GM21515 (cell line): Measurements from ENCODE around the gene PRRT1.
"Not testable (repeated sequence)": the region's sequence is repeated elsewhere in the genome, so short reads cannot be mapped to it uniquely, and the experiment has no call there.

Experiments used
- ATAC-seq: cut with Tn5 transposase; IDR thresholded peaks from one replicate; pipeline ENCODE4 v1.9.1; 2021; ENCODE audit not compliant: unreplicated experiment

Gene PRRT1

DNA sequence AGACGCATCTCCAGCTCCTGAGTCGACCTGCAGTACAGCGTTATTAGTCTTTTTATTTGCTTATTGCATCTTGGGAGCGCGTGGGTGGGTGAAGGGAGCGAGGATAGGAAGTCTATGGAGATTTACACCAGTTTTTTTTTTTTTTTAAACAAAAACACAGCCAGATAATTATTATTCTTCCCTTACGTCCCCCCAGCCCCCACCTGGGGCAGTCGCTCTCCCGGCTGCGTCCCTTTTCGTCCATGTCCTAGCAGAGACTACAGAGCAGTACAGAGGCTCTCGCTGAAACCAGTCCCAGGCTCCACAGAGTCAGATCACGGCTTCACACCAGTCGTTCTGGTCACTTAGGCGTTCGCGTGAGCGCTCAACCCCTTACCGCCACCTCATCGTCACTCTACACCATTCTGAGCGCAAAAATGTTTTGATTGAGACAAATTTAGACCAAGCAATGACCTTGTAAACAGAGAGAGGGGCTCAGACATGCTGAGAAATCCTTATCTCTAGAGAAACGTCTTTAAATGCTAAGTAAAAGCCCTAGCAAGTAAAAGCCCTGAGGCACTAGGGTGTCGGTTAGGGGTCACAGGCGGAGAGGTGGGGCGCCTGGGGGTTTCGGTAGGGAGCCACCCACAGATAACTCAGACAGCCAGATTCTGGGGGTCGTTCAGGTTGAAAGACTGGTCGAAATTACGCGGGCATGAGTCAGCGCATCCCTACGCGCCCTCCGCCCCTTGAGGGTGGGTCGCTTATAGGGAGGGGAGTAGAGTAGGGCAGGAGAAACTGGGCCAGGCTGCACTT, 1.2 kb upstream of the PRRT1 start:
- no peak for ATAC-seq

DNA sequence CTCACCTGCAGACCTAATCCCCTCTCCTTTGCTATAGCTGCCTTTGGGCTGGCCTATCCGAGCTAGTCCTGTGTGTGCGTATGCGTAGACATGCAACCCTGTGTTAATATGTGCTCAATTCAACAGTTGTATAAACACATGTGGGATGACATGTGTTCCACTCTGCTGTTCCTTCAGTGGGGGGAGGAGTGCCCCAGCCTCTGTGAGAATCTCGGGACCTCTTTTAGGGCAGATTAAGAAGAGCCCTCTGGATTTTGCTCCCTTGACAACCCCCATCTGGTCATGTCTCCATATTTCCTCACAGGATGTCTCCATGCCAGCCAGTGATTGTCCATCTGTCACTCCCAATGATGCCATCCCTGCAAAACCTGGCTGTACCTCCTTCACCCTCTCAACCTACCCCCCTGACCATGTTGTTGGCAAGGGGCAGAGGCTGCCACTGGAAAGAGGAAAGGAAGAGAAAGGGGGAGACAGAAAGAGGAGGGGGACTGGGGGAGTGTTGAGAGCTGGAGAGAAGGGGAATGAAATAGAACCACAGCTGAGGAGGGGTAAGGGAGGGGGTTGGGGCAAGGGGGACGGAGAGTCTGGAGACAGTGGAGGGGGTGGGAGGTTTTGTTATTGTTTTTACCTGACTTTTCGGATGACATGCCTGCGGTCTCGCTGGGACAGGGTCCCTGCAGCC, 417 bp downstream of the PRRT1 start:
- ATAC-seq, result no peak

DNA sequence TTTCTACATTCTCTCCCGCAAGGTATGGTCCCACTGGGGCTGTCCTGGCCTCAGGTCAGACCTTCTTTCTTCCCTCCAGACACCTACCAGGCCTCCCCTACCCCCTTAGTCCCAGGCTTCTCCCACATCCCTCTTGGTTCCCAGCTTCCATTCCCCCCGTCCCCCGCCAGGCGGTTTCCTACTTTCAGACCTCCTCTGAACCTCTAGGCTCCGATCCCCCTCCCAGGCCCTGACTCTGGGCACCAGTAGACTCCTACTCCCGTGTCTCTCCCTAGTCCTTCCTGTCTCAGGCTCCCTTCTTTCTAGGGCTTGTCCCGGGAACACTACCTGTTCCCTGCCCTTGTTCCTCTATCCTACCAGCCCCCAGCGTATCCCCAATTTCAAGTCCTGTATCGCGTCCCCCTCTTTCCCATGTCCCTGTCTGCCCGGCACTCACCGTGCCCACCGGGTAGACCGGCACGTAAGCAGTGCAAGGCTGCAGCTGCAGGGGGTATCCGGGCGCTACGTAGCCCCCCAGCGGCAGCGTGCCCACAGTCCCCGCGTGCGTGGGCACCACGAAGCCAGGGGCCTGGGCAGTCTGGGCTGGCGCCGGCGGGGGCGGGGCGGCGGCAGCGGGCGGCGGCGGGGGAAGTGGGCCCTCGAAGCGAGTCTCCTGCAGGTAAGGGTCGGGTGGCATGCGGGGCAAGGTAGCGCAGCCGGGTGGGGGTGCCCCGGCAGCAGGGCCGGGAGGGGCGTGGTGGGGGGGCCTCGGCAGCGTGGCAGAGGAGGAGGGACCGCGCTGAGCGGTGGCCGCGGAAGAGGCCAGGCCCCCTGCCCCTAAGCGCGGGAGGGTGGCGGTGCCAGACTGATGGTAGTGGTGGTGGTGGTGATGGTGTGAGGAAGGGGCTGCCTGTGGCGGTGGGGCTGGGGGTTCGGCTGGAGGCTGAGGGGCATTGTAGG, 1.5 kb downstream of the PRRT1 start:
- ATAC-seq, result no peak

DNA sequence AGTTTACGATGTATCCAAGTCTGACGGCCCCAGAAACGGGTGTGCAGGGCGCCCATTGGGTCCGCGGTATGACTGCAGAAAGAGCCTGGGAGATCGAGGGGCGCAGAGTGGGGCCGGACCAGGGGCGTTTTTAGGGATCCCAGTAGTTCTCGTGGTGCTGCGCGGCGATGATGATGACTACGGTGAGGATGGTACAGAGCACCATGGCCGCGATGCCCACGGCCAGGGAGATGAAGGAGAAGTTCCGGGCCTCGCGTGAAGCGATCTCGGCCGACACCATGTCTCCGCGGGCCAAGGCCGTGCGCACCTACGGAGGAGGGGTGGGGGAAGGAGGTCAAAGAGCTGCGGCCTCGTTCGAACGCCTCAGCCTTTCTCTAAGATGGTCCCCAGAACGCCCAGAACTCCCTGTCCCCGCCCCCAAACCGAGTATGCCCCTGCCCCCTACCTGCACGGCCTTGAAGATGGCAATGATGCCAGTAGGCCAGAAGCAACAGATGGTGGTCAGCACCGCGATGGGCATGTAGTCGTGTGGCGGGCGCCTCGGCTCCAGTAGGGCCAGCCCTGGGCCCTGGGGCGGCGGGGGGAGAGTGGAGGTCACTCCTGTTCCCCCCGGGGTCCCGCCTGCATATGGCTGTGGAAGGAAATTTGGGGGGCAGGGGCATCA, 2.5 kb downstream of the PRRT1 start:
- ATAC-seq, result no peak

DNA sequence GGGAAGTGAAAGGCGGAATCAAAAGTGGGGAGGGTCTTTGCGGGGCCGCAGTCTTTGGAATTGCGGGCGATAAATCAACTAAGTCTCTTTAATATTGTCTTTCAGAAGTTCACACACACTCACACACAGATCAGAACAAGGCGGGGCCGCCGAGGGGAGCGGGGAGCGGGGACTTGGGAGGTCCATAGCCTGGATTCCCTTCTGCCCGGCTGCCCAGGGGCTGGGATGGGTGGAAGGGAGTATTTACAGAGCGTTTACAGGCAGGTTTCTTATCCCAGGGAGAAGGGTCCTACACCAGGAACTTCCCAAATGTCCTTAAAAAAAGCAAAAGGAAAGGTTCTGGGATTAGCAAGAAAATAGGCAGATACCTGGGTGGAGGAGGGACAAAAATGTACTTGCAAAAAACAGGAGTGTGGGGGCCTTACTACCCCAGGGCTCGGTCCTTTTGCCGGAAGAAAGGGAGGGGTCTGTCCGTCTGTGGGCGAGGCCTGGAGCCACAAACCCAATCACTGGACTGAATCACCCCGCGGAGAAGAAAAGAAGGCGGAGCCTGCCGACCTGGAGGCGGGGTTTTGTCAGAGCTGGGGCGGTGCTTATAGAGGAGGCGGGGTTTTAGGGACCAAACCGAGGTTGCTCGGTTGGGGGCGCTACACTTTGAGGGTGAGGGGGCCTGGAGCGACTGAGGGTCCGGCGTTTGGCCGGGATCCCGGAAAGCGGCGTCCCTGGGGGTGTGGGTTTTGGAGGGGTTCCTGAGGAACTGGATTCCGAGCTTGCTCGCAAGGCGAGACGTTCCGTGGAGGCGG, 3.2 kb downstream of the PRRT1 start:
- ATAC-seq, result no peak

DNA sequence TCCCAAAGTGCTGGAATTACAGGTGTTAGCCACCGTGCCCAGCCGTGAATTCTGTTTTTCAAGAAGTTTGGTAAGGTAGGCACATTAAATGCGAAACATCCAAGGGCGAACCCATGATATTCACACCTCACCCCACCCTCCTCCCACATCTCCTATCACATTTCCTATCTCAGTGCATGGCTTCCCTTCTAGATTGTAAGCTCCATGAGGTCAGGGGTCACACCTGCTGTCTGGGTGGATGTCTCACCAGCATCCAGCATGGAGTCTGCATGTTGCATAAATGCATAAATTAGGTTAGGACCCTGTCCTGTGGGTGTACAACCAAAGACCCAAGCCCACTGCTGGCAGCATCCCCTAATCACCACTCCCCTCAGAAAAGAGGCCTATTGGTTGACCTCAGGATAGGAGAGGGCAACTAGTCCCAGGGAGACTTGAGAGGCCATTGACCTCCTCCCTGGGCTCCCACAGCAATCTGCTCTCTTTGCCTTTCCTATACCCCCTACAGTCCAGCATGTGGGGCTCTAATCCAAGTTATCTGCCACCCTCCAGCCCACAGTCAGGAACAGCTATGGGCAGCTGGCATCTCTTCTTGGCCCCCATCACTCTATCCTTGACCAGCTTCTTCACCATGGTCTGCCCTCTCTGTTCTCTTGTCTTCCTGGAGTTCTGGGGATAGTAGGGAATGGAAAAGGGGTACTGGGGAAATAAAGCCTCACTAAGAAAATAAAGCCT, 4.2 kb downstream of the PRRT1 start:
- ATAC-seq, result no peak

DNA sequence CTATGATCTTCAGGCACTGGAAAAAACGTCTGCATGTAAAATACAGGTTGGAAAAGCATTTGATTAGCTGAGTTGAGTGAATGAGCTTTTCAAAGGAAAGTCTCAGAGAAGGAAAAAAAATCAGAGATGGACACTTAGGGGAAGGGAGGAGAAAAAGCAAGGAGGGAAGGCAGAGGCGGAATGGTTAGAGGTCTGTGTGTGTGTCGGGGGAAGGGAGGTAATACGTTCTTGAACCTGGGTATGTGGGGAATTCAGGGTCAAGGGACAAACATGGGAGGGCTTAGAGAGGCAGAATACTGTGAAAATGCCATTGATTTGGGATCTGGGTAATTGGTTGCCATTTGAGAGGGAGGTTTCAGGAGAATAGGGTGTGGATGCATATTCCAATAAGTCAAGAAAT, 5.1 kb downstream of the PRRT1 start:
- no peak for ATAC-seq

DNA sequence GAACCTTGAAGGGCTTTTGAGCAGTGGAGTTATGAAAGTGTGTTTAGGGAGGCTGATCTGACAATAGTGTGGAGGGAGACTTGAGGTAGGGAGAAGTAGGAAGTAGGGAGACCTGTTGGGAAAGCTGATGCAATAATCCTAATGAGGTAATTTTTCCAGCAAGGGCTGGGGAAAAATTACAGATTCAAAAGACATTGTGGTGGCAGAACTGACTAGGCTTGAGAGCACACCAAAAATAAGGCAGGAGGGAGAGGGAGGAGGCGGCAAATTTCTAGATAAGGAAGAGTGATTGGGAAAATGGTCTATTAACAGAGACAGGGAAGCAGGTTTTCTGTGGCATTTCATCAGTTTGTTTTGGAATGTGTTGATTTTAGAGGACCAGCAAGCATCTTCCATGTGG, 5.5 kb downstream of the PRRT1 start:
- no peak for ATAC-seq

DNA sequence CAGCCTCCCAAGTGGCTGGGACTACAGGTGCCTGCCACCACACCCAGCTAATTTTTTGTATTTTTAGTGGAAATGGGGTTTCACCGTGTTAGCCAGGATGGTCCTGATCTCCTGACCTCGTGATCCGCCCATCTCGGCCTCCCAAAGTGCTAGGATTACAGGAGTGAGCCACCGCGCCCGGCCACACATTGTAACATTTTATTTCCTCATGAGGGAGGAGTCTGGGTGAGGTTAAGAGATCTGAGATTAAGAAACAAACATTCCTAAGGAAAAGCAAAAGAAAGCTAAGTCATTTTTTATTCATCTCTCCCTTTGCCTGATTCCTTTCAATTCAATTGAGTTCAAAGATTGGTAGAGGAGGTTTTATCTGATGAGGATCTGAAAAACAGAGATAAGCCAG, 7.5 kb downstream of the PRRT1 start:
- ATAC-seq, result not testable (repeated sequence)

DNA sequence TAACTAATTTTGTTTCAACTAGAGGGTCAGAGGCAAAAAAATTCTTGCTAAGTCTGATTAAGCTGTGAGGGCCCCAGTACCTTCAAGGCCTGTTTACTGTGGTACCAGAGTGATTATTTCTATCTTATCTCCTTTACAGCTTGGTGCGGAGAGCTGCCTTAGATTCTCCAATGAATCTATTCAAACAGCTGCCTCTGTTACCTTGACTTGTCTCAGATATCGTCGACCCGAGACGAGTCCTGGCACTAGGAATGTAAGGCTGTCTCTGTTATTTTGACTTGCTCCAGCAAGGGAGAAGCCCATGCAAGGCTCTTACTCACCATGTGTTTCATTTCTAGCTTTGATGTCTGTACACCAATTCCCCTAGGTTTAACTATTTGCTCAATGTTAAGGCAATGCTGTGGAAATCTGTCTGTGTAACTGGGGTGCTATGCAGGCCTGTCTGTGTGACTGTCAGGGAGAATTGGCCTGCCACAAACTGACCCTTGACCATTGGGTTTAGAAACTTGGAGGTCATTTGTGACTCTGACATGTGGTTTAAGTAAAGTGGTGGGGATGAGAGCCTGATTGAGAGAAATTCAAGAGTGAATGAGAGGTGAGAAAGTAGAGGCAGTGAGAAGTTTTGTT, 11.2 kb downstream of the PRRT1 start:
- no peak for ATAC-seq

DNA sequence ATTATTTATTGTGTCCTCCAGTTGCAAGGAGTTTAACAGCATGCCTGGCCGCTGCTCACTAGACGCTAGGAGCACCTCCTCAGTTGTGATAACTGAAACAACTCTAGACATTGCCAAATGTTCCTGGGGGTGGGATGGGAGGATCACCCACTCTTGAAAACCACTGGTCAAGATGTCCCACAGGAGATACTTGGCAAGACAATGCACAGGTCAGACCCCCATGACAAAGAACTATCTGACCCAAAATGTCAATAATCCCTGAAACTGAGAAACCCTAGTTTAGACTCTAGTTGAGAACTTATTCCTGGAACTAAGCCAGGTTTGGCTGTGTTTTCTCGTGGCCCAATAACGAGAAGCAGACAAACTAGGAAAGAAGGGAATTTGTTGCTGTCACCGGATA, 12.1 kb downstream of the PRRT1 start:
- no peak for ATAC-seq

DNA sequence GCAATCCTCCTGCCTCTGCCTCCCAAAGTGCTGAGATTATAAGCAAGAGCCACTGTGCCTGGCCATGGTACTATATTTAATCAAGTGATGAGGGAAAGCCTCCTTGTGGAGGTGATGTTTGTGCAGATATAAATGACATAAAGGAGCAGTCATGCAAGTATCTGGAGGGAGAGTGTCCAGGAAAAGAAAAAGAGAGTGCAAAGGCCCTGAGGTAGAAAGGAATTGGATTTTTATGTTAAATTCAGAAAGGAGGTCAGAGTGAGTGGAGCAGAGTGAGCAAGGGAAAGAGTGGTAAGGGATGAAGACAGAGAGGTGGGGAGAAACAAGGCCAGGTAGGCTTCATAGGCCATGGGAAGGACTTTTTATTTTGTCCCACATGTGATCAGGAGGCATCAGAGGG, 14.3 kb downstream of the PRRT1 start:
- no peak for ATAC-seq

DNA sequence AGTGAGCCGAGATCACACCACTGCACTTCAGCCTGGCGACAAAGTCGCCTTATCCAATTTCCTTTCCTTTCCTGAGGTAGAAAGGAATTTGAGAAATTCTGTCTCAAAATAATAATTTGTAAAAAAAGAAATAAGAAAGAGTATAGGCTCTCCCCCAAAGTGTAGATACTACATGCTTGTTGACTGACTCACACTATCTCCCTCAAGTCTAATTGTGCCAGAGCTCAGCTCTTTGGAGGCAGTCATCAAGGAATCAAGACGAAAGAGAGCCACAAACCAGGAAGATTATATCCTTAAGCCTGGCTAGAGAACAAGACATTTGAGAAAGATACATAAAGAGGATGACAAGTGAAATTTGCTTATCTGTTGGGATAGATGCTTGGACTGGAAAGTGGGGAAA, 18.0 kb downstream of the PRRT1 start:
- no peak for ATAC-seq

DNA sequence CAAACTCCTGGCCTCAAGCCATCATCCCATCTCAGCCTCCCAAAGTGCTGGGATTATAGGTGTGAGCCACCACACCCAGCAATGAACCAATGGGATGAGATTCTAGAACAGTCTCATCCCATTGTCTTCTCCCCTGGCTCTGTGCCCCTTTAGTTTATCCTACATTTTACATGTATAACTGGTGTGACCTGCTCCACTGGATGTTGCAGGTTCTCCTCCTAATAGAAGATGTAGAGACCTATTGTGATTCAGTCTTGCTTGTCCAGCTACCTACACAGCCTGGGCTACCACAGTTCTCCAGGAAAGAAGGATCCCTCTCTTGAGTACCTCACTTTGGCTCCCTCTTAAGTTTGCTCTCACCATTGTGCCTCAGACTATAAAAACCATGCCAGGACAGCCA, 19.6 kb downstream of the PRRT1 start:
- no peak for ATAC-seq

DNA sequence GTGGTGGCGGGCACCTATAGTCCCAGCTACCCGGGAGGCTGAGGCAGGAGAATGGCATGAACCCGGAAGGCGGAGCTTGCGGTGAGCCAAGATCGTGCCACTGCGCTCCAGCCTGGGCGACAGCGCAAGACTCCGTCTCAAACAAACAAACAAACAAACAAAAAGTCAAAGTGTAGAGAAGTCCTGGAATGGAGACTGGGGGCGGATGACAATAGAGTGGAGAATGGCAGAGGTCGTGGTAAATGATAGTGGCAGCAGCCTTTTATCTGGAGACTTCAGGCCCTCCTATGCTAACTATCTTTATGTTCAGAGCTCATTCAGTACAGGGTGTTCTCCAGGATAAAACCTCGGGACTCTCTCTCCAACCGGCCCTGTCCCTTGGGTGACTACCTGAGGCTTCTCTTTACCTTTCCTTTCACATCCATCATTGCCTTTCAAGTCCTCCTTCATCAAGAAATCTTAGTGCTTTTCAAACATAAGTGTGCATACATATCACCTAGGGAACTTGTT, 20.2 kb downstream of the PRRT1 start:
- ATAC-seq, result no peak

DNA sequence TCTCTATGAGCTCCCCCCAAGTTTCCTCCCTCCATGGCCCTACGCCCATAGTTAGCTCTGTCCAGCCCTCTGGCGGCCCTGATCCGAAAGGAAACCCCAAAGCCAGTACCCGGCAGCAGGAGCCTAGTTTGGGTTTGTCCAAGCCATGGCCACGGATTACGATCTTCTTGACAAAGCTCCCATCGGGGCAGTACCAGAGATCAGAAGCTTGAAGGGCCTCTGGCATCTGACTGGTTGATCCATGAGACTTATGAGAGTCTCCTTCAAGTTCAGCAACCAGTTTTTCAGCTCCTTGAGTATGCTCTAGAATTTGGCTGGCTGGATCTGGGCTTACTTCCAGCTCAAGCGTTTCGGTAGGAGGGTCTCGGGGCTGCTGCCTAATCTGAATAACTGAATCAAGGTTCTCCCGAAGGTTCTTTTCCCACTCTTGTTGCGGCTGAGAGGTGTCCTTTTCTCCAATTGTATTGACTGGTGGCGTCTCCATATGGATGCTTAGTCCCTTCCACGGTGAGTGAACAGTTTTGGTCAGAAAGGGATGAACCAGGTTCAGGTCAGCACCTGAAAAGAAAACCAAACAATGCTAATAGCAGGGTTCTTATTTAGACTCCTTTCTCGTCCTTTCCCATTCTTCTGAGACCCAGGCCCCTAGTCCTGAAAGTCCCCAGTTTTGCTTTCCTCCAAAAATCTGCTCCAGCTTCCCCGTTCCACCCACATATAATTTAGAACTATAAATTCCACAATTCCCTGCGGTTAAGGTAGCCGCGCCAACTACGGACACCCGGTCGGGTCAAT, 22.2 kb downstream of the PRRT1 start:
- ATAC-seq, result peak; percentile 12

DNA sequence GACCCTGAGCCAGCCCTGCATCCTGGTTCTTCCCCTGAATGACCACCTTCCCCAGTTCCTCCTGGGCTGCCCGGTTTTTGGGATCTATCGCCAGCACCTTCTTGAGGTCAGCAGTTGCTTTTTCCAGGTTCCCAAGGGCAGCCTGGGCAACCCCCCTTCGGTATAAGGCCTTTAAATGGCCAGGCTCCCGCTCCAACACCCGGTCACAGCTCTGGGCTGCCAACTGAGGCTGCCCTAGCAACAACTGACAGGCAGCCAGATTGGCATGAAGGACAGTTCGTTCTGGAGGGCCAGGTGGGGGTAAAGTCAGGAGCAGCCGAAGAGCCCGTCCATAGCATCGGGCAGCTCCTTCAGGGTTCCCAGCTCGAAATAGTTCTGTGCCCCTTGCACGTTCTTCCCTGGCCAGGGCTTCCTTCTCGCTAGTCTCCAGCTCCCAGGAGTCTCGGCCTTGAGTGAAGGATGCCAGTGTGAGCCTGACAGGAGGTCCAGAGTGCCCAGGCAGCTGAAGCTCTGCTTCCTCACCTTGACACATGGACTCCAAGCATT, 22.9 kb downstream of the PRRT1 start:
- ATAC-seq, result no peak
